GM12878 (cell line): Measurements from ENCODE around the gene TADA2A. TPM values are rescaled to one million over a fixed set of nuclear protein-coding genes. Genes with fewer than 3 reads are reported as not detected.

Experiments used
- EP300 ChIP-seq, 2 experiments: fragments of 150-350 bp in 1 of 2; IDR thresholded peaks; 2 replicates each; pipeline ENCODE4 v1.6.1; 2011 to 2012; ENCODE audit warnings: low read depth in 2 of 2, low read length in 2 of 2, borderline replicate concordance in 1 of 2, improper control_type of control experiment in 1 of 2, inconsistent platforms in 1 of 2; ENCODE audit not compliant: control insufficient read depth in 1 of 2
- IKZF1 ChIP-seq: fragments of 450-650 bp; conservative IDR thresholded peaks from 2 replicates; pipeline ENCODE4 v1.6.1; 2017; ENCODE audit warnings: antibody characterized with exemption, mild to moderate bottlenecking
- IKZF2 ChIP-seq, 2 experiments: fragments of 450-650 bp; IDR thresholded peaks; 2 replicates each; pipeline ENCODE4 v1.6.1; 2017; ENCODE audit warnings: mild to moderate bottlenecking in 2 of 2, moderate library complexity in 2 of 2
- MTA2 ChIP-seq: fragments of 450-650 bp; IDR thresholded peaks from 2 replicates; pipeline ENCODE4 v1.6.1; 2016; ENCODE audit warnings: low read depth, mild to moderate bottlenecking, moderate library complexity
- NFIC ChIP-seq: IDR thresholded peaks from 2 replicates; pipeline ENCODE4 v1.6.1; 2012; ENCODE audit warnings: low read depth, mild to moderate bottlenecking, inconsistent platforms, low read length, moderate library complexity
- SPI1 ChIP-seq: IDR thresholded peaks from 2 replicates; pipeline ENCODE4 v1.6.1; 2011; ENCODE audit warnings: low read depth, mild to moderate bottlenecking, low read length, moderate library complexity, borderline replicate concordance; ENCODE audit not compliant: insufficient read depth
- ZNF217 ChIP-seq: fragments of 450-650 bp; IDR thresholded peaks from 2 replicates; pipeline ENCODE4 v1.6.1; 2017; ENCODE audit warnings: antibody characterized with exemption, mild to moderate bottlenecking
- polyA plus RNA-seq, 11 experiments: library from polyadenylated mRNA; depleted of rRNA in 4 of 11; unstranded in 6 of 11; stranded (reverse) in 5 of 11; fragments of >200 nt; fragmentation: Nextera tagmentation in 4 of 11; fragmentation: Illumina TruSeq in 1 of 11; extraction: Ambion mirVana in 4 of 11; extraction: Trizol in 1 of 11; gene quantifications; 1 replicate in 1 of 11; 2 replicates in 10 of 11; pipeline versions ENCODE4 v1.2.1 to v1.2.3, GENCODE V29; 2011 to 2016; ENCODE audit warnings: inconsistent platforms in 2 of 11, missing spikeins in 2 of 11, low read depth in 1 of 11
- total RNA-seq, 4 experiments: library from RNA; depleted of rRNA in 3 of 4; stranded (reverse); fragments of >200 nt in 3 of 4; fragmentation: Illumina TruSeq in 1 of 4; extraction: Trizol in 1 of 4; gene quantifications; 2 replicates each; pipeline versions ENCODE4 v1.2.1 to v1.2.3, GENCODE V29; 2013 to 2021
- TF ChIP-seq, protein P1 (sequence below): fragments of 450-650 bp; IDR thresholded peaks from 2 replicates; pipeline ENCODE4 v1.6.1; 2017; ENCODE audit warnings: mild to moderate bottlenecking, moderate library complexity
- TF ChIP-seq, protein P2 (sequence below): fragments of 450-650 bp; IDR thresholded peaks from 2 replicates; pipeline ENCODE4 v1.6.1; 2017; ENCODE audit warnings: mild to moderate bottlenecking, moderate library complexity
- TF ChIP-seq, protein P3 (sequence below): IDR thresholded peaks from 2 replicates; pipeline ENCODE4 v1.6.1; 2012; ENCODE audit warnings: low read length, inconsistent platforms
- TF ChIP-seq, protein P4 (sequence below): fragments of 450-650 bp; IDR thresholded peaks from 2 replicates; pipeline ENCODE4 v1.6.1; 2016; ENCODE audit warnings: mild to moderate bottlenecking

TADA2A gene
- total and polyA plus RNA-seq, 10 of the 15 experiments (the other 5 are each of a cell fraction or from before 2014, with no cell fraction given): 19.6 to 43.8 (median 34.1) TPM

DNA sequence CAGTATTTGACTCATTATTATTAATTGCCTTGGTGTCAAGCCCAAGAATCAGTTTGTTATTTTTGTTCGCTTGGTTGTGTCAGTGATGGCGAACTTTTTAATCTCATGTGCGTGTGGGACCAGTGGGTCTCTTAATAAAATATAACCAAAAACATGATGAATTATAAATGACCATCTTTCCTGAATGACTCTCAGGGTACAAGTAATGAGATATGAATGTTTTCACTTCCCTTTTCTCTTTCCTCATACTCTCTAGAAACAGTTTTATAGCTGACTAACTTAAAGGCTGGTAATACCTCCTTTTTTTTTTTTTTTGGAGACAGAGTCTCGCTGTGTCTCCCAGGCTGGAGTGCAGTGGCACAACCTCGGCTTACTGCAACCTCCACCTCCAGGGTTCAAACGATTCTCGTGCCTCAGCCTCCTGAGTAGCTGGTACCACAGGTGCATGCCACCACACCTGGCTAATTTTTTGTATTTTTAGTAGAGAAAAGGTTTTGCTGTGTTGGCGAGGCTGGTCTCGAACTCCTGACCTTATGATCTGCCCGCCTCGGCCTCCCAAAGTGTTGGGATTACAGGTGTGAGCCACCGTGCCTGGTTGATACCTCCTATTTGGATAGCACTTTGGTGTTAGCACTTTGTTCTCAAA, 34.8 kb downstream of the TADA2A start (continued):
- TF ChIP-seq, protein P1, sequence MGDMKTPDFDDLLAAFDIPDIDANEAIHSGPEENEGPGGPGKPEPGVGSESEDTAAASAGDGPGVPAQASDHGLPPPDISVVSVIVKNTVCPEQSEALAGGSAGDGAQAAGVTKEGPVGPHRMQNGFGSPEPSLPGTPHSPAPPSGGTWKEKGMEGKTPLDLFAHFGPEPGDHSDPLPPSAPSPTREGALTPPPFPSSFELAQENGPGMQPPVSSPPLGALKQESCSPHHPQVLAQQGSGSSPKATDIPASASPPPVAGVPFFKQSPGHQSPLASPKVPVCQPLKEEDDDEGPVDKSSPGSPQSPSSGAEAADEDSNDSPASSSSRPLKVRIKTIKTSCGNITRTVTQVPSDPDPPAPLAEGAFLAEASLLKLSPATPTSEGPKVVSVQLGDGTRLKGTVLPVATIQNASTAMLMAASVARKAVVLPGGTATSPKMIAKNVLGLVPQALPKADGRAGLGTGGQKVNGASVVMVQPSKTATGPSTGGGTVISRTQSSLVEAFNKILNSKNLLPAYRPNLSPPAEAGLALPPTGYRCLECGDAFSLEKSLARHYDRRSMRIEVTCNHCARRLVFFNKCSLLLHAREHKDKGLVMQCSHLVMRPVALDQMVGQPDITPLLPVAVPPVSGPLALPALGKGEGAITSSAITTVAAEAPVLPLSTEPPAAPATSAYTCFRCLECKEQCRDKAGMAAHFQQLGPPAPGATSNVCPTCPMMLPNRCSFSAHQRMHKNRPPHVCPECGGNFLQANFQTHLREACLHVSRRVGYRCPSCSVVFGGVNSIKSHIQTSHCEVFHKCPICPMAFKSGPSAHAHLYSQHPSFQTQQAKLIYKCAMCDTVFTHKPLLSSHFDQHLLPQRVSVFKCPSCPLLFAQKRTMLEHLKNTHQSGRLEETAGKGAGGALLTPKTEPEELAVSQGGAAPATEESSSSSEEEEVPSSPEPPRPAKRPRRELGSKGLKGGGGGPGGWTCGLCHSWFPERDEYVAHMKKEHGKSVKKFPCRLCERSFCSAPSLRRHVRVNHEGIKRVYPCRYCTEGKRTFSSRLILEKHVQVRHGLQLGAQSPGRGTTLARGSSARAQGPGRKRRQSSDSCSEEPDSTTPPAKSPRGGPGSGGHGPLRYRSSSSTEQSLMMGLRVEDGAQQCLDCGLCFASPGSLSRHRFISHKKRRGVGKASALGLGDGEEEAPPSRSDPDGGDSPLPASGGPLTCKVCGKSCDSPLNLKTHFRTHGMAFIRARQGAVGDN: peak; percentile 28; the same call in 1 of the 2 replicates
- TF ChIP-seq SPI1 (peak; percentile 95), MTA2 (peak; percentile 96), IKZF1 (peak; percentile 53), NFIC (peak; percentile 24; the same call in 1 of the 2 replicates), EP300 (IDR thresholded peaks at IDR 0.05; ENCODE audit: borderline replicate concordance in 1 of 2, control insufficient read depth in 1 of 2, low read depth in 2 of 2, low read length in 2 of 2) (peak; percentile 61 to 71; a peak in 2 of 4 replicates), IKZF2 (IDR thresholded peaks at IDR 0.05) (peak; percentile 71 to 75; a peak in 3 of 4 replicates), ZNF217 (peak; percentile 80)
- TF ChIP-seq, protein P2, sequence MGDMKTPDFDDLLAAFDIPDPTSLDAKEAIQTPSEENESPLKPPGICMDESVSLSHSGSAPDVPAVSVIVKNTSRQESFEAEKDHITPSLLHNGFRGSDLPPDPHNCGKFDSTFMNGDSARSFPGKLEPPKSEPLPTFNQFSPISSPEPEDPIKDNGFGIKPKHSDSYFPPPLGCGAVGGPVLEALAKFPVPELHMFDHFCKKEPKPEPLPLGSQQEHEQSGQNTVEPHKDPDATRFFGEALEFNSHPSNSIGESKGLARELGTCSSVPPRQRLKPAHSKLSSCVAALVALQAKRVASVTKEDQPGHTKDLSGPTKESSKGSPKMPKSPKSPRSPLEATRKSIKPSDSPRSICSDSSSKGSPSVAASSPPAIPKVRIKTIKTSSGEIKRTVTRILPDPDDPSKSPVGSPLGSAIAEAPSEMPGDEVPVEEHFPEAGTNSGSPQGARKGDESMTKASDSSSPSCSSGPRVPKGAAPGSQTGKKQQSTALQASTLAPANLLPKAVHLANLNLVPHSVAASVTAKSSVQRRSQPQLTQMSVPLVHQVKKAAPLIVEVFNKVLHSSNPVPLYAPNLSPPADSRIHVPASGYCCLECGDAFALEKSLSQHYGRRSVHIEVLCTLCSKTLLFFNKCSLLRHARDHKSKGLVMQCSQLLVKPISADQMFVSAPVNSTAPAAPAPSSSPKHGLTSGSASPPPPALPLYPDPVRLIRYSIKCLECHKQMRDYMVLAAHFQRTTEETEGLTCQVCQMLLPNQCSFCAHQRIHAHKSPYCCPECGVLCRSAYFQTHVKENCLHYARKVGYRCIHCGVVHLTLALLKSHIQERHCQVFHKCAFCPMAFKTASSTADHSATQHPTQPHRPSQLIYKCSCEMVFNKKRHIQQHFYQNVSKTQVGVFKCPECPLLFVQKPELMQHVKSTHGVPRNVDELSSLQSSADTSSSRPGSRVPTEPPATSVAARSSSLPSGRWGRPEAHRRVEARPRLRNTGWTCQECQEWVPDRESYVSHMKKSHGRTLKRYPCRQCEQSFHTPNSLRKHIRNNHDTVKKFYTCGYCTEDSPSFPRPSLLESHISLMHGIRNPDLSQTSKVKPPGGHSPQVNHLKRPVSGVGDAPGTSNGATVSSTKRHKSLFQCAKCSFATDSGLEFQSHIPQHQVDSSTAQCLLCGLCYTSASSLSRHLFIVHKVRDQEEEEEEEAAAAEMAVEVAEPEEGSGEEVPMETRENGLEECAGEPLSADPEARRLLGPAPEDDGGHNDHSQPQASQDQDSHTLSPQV: peak; percentile 68; the same call in 1 of the 2 replicates
- TF ChIP-seq, protein P3, sequence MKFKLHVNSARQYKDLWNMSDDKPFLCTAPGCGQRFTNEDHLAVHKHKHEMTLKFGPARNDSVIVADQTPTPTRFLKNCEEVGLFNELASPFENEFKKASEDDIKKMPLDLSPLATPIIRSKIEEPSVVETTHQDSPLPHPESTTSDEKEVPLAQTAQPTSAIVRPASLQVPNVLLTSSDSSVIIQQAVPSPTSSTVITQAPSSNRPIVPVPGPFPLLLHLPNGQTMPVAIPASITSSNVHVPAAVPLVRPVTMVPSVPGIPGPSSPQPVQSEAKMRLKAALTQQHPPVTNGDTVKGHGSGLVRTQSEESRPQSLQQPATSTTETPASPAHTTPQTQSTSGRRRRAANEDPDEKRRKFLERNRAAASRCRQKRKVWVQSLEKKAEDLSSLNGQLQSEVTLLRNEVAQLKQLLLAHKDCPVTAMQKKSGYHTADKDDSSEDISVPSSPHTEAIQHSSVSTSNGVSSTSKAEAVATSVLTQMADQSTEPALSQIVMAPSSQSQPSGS: peak; percentile 25; the same call in 1 of the 2 replicates
- TF ChIP-seq, protein P4, sequence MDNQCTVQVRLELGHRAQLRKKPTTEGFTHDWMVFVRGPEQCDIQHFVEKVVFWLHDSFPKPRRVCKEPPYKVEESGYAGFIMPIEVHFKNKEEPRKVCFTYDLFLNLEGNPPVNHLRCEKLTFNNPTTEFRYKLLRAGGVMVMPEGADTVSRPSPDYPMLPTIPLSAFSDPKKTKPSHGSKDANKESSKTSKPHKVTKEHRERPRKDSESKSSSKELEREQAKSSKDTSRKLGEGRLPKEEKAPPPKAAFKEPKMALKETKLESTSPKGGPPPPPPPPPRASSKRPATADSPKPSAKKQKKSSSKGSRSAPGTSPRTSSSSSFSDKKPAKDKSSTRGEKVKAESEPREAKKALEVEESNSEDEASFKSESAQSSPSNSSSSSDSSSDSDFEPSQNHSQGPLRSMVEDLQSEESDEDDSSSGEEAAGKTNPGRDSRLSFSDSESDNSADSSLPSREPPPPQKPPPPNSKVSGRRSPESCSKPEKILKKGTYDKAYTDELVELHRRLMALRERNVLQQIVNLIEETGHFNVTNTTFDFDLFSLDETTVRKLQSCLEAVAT: 0 out of 2 replicates have a peak, but pooled peaks have one; percentile 39
